Fibroblast of lung (primary cell): Measurements from ENCODE around the gene MEF2A.

Experiments
- EZH2 ChIP-seq: IDR thresholded peaks from 2 replicates; pipeline ENCODE4 v1.5.1; 2012; ENCODE audit warnings: low read length, control low read depth, mild to moderate bottlenecking; ENCODE audit errors: missing control alignments
- TF ChIP-seq, protein P1 (sequence below), 2 donors: IDR thresholded peaks in 1 of 2; conservative IDR thresholded peaks in 1 of 2; 1 replicate in 1 of 2; 2 replicates in 1 of 2; pipeline ENCODE4 v1.5.1; 2011 to 2012; ENCODE audit warnings: low read length in 2 of 2, control low read depth in 1 of 2, inconsistent platforms in 1 of 2, low read depth in 1 of 2, mild to moderate bottlenecking in 1 of 2

DNA sequence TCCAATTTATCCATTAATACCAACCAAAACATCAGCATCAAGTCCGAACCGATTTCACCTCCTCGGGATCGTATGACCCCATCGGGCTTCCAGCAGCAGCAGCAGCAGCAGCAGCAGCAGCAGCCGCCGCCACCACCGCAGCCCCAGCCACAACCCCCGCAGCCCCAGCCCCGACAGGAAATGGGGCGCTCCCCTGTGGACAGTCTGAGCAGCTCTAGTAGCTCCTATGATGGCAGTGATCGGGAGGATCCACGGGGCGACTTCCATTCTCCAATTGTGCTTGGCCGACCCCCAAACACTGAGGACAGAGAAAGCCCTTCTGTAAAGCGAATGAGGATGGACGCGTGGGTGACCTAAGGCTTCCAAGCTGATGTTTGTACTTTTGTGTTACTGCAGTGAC is 146.6 kb downstream of the MEF2A start:
- TF ChIP-seq, protein P1, sequence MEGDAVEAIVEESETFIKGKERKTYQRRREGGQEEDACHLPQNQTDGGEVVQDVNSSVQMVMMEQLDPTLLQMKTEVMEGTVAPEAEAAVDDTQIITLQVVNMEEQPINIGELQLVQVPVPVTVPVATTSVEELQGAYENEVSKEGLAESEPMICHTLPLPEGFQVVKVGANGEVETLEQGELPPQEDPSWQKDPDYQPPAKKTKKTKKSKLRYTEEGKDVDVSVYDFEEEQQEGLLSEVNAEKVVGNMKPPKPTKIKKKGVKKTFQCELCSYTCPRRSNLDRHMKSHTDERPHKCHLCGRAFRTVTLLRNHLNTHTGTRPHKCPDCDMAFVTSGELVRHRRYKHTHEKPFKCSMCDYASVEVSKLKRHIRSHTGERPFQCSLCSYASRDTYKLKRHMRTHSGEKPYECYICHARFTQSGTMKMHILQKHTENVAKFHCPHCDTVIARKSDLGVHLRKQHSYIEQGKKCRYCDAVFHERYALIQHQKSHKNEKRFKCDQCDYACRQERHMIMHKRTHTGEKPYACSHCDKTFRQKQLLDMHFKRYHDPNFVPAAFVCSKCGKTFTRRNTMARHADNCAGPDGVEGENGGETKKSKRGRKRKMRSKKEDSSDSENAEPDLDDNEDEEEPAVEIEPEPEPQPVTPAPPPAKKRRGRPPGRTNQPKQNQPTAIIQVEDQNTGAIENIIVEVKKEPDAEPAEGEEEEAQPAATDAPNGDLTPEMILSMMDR (conservative IDR thresholded peaks at IDR 0.05 in 1 of 2, IDR thresholded peaks at IDR 0.05 in 1 of 2; ENCODE audit: low read depth in 1 of 2, low read length in 2 of 2), result no peak
- TF ChIP-seq EZH2, result no peak
